Smooth muscle cell of trachea (primary cell): ENCODE data around the gene CFL2. TPM values are rescaled to one million over a fixed set of nuclear protein-coding genes. Genes with fewer than 3 reads are reported as not detected.

Experiments used
- total RNA-seq: library from RNA; depleted of rRNA; stranded (reverse); fragments of >200 nt; gene quantifications from 2 replicates; pipeline ENCODE4 v1.2.1, GENCODE V29; 2014

Gene CFL2
- total RNA-seq = 104 and 154 TPM in 2 replicates

GRCh38 chr14:34714320-34715126 is at the start of gene CFL2:
Gene CFL2, minus strand, starts transcription at chr14:34714593. Its CDS starts 53 bp downstream, at chr14:34714540.

Other genes starting within 250 kb of the CFL2 start
- 46.3 and 67.5 TPM in 2 replicates for gene EAPP, start 174.9 kb downstream of the CFL2 start, total RNA-seq
- gene SNX6, start 84.4 kb downstream of the CFL2 start, total RNA-seq = 136 and 211 TPM in 2 replicates
- gene BAZ1A, start 160.8 kb upstream of the CFL2 start, total RNA-seq = 18.9 and 23.7 TPM in 2 replicates